CD4-positive, alpha-beta memory T cell (primary cell): Measurements from ENCODE around the gene COL16A1. TPM values are rescaled to one million over a fixed set of nuclear protein-coding genes. Genes with fewer than 3 reads are reported as not detected.

Source experiments
- CTCF ChIA-PET: fragments of 350-600 bp; sonication (Branson Sonifier 250); formaldehyde crosslinking; loops from one replicate; lab custom pipeline; 2021; ENCODE audit warnings: inconsistent platforms; ENCODE audit not compliant: partially characterized antibody; lab: Charles Lee
- POLR2A ChIA-PET: fragments of 350-600 bp; sonication (Branson Sonifier 250); formaldehyde crosslinking; loops from one replicate; lab custom pipeline; 2021; ENCODE audit not compliant: partially characterized antibody; lab: Charles Lee
- DNase-seq, 5 donors: peaks; one replicate each; pipeline versions ENCODE4 v3.0.0 to v3.0.0-alpha.2; 2020 to 2022; ENCODE audit warnings: mixed read lengths in 1 of 5
- H3K27ac ChIP-seq: one replicate; pipeline ENCODE4 v1.7.0; 2013; ENCODE audit warnings: low read depth, low read length
- H3K27me3 ChIP-seq: 2 replicates; pipeline ENCODE4 v1.7.0; 2013; ENCODE audit warnings: mild to moderate bottlenecking, low read length, moderate library complexity; ENCODE audit not compliant: insufficient read depth
- H3K36me3 ChIP-seq: 2 replicates; pipeline ENCODE4 v1.7.0; 2013; ENCODE audit warnings: mild to moderate bottlenecking, low read length, moderate library complexity; ENCODE audit not compliant: insufficient read depth
- H3K4me1 ChIP-seq: 2 replicates; pipeline ENCODE4 v1.7.0; 2013; ENCODE audit warnings: mild to moderate bottlenecking, low read length, moderate library complexity; ENCODE audit not compliant: insufficient read depth
- H3K4me3 ChIP-seq, 2 donors: one replicate each; pipeline ENCODE4 v1.7.0; 2013; ENCODE audit warnings: low read length in 2 of 2, mild to moderate bottlenecking in 1 of 2
- H3K9me3 ChIP-seq, 2 donors: one replicate each; pipeline ENCODE4 v1.7.0; 2013; ENCODE audit warnings: low read length in 2 of 2, control low read depth in 1 of 2; ENCODE audit not compliant: control insufficient read depth in 1 of 2
- H3K27ac Mint-ChIP-seq, 7 donors: one replicate each; pipeline ENCODE4 v1.8.0; 2020 to 2021; ENCODE audit warnings: mixed read lengths in 7 of 7, mild to moderate bottlenecking in 6 of 7, inconsistent platforms in 3 of 7, moderate library complexity in 3 of 7
- H3K27me3 Mint-ChIP-seq, 2 donors: one replicate each; pipeline ENCODE4 v1.8.0; 2020 to 2021; ENCODE audit warnings: mixed read lengths in 2 of 2
- H3K36me3 Mint-ChIP-seq, 2 donors: one replicate each; pipeline ENCODE4 v1.8.0; 2020 to 2021; ENCODE audit warnings: mixed read lengths in 2 of 2, inconsistent platforms in 1 of 2, mild to moderate bottlenecking in 1 of 2
- H3K4me1 Mint-ChIP-seq, 4 donors: one replicate each; pipeline ENCODE4 v1.8.0; 2020 to 2021; ENCODE audit warnings: mixed read lengths in 4 of 4, mild to moderate bottlenecking in 1 of 4
- H3K4me3 Mint-ChIP-seq, 8 donors: one replicate each; pipeline ENCODE4 v1.8.0; 2020 to 2021; ENCODE audit warnings: mixed read lengths in 8 of 8, mild to moderate bottlenecking in 7 of 8, moderate library complexity in 6 of 8, inconsistent platforms in 3 of 8
- H3K9me3 Mint-ChIP-seq, 8 donors: one replicate each; pipeline ENCODE4 v1.8.0; 2020 to 2021; ENCODE audit warnings: mixed read lengths in 8 of 8, mild to moderate bottlenecking in 5 of 8, inconsistent platforms in 3 of 8, moderate library complexity in 1 of 8
- intact Hi-C: fragments of 100-400 bp; cut with micrococcal nuclease; formaldehyde crosslinking; loops from one replicate; pipeline ENCODE4 v1.15.1; 2023
- polyA plus RNA-seq, 2 donors: library from polyadenylated mRNA; unstranded; fragments of 300-500 nt; fragmentation: Illumina TruSeq; gene quantifications; one replicate each; pipeline ENCODE4 v1.2.3, GENCODE V29; 2021
- total RNA-seq, 2 experiments: library from RNA; stranded (reverse); gene quantifications; one replicate each; pipeline ENCODE4 v1.2.3, GENCODE V29; 2021

The COL16A1 gene
- total and polyA plus RNA-seq, 4 experiments from 2014 or later, result not detected

GRCh38 chr1:31648190-31648589 lies 55.6 kb downstream of the COL16A1 start:
- POLR2A ChIA-PET, result no interaction called here
- Histone ChIP-seq H3K27ac (no peak overlapping the region), H3K36me3 (no peaks in the 10 kb centered on the region), H3K27me3 (no peaks in the 10 kb centered on the region), H3K4me3 (no peak overlapping the region), H3K9me3 (no peaks in the 10 kb centered on the region), H3K4me1 (peaks cover 20% of the 10 kb centered on the region)
- Mint-ChIP-seq H3K27me3 (no peaks in the 10 kb centered on the region), H3K4me1 (peaks cover 23 to 43% (median 30%) of the 10 kb centered on the region in 4 donors), H3K36me3 (peaks cover 0 to 11% of the 10 kb centered on the region in 2 donors), H3K9me3 (peaks cover 0 to 9% (median 0%) of the 10 kb centered on the region in 8 donors), H3K4me3 (no peak overlapping the region), H3K27ac (peak overlapping the region in 1 of 7 donors; percentile 38)
- CTCF ChIA-PET, result interaction anchor here (0.7 kb wide), 1 partner anchor 607 kb away, joined by 3 read pairs; no protein-coding TSS in a partner anchor
- no peak for DNase-seq
- intact Hi-C loops, result loop anchor here (10.0 kb wide), 1 partner anchor 1007 kb away; the partner anchor contains the start of genes RBBP4 and ZBTB8OS

GRCh38 chr1:31647106-31647505 lies 56.7 kb downstream of the COL16A1 start:
- peaks cover 30% of the 10 kb centered on the region for H3K4me1 ChIP-seq
- H3K27ac ChIP-seq, result no peak overlapping the region
- H3K27me3 Mint-ChIP-seq, result no peaks in the 10 kb centered on the region
- peak overlapping the region in 5 of 8 donors; percentile 6 to 48 (median 23) for H3K4me3 Mint-ChIP-seq
- H3K36me3 ChIP-seq, result no peaks in the 10 kb centered on the region
- peak overlapping the region in 5 of 7 donors; percentile 23 to 98 (median 53) for H3K27ac Mint-ChIP-seq
- peak in 1 of 5 donors; percentile 2 for DNase-seq
- peaks cover 23 to 43% (median 32%) of the 10 kb centered on the region in 4 donors for H3K4me1 Mint-ChIP-seq
- peaks cover 0 to 9% (median 0%) of the 10 kb centered on the region in 8 donors for H3K9me3 Mint-ChIP-seq
- ChIA-PET CTCF (no interaction called here), POLR2A (interaction anchor here (0.6 kb wide), 1 partner anchor 113 kb away, joined by 3 read pairs; no protein-coding TSS in a partner anchor)
- no peak overlapping the region for H3K4me3 ChIP-seq
- intact Hi-C loops, result loop anchor here (10.0 kb wide), 1 partner anchor 1008 kb away; the partner anchor contains the start of genes RBBP4 and ZBTB8OS
- H3K9me3 ChIP-seq, result no peaks in the 10 kb centered on the region
- H3K36me3 Mint-ChIP-seq, result peaks cover 0 to 11% of the 10 kb centered on the region in 2 donors
- no peaks in the 10 kb centered on the region for H3K27me3 ChIP-seq

- H3K27me3 Mint-ChIP-seq, result no peaks in the 10 kb centered on the region
- Histone ChIP-seq H3K4me1 (peaks cover 30% of the 10 kb centered on the region), H3K27ac (no peak overlapping the region), H3K36me3 (no peaks in the 10 kb centered on the region), H3K9me3 (no peaks in the 10 kb centered on the region), H3K4me3 (no peak overlapping the region), H3K27me3 (no peaks in the 10 kb centered on the region)
- H3K4me1 Mint-ChIP-seq, result peaks cover 23 to 43% (median 32%) of the 10 kb centered on the region in 4 donors
- POLR2A ChIA-PET, result no interaction called here
- peaks cover 0 to 9% (median 0%) of the 10 kb centered on the region in 8 donors for H3K9me3 Mint-ChIP-seq
- no peak for DNase-seq
- peak overlapping the region; percentile 97 to 100 (median 100) for H3K4me3 Mint-ChIP-seq
- H3K36me3 Mint-ChIP-seq, result peaks cover 0 to 11% of the 10 kb centered on the region in 2 donors
- CTCF ChIA-PET, result interaction anchor here (0.7 kb wide), 1 partner anchor 143 kb away, joined by 3 read pairs; no protein-coding TSS in a partner anchor
- intact Hi-C loops, result loop anchor here (10.0 kb wide), 1 partner anchor 1008 kb away; the partner anchor contains the start of genes RBBP4 and ZBTB8OS
- H3K27ac Mint-ChIP-seq, result peak overlapping the region; percentile 98 to 100 (median 100)
Measured at GRCh38 chr1:31646259-31646960, 57.4 kb downstream of the COL16A1 start.

- no peak for DNase-seq
- no peaks in the 10 kb centered on the region for H3K27me3 ChIP-seq
- peaks cover 23 to 43% (median 32%) of the 10 kb centered on the region in 4 donors for H3K4me1 Mint-ChIP-seq
- ChIA-PET POLR2A (interaction anchor here (0.7 to 2.8 kb wide), 14 partner anchors 9 to 1006 kb away, joined by 3 to 14 read pairs (median 4); partner anchors contain the start of genes BSDC1, KHDRBS1, KPNA6 and PTP4A2), CTCF (interaction anchor here (0.8 to 3.2 kb wide), 5 partner anchors 12 to 463 kb away, joined by 3 to 13 read pairs (median 3); partner anchors contain the start of gene KPNA6)
- peaks cover 0 to 9% (median 0%) of the 10 kb centered on the region in 8 donors for H3K9me3 Mint-ChIP-seq
- H3K4me3 Mint-ChIP-seq, result peak overlapping the region; percentile 97 to 100 (median 100)
- no peaks in the 10 kb centered on the region for H3K27me3 Mint-ChIP-seq
- peak overlapping the region; percentile 99 for H3K27ac ChIP-seq
- intact Hi-C loops, result loop anchor here (10.0 kb wide), 1 partner anchor 1010 kb away; the partner anchor contains the start of genes RBBP4 and ZBTB8OS
- no peaks in the 10 kb centered on the region for H3K9me3 ChIP-seq
- peaks cover 36% of the 10 kb centered on the region for H3K4me1 ChIP-seq
- H3K4me3 ChIP-seq, result peak overlapping the region; percentile 72 to 74
- peaks cover 0 to 11% of the 10 kb centered on the region in 2 donors for H3K36me3 Mint-ChIP-seq
- H3K36me3 ChIP-seq, result no peaks in the 10 kb centered on the region
- H3K27ac Mint-ChIP-seq, result peak overlapping the region; percentile 98 to 100 (median 100)
Measured at GRCh38 chr1:31645274-31645568, 58.6 kb downstream of the COL16A1 start.

GRCh38 chr1:31644560-31645273 lies 59.1 kb downstream of the COL16A1 start, which contains the start of gene PEF1:
PEF1 (minus strand) TSS chr1:31644876; CDS start chr1:31644864, 12 bp downstream.
- H3K4me1 Mint-ChIP-seq, result peaks cover 23 to 43% (median 32%) of the 10 kb centered on the region in 4 donors
- H3K27ac ChIP-seq, result peak within 1 kb of the TSS; percentile 99
- peak within 1 kb of the TSS; percentile 97 to 100 (median 100) for H3K4me3 Mint-ChIP-seq
- H3K4me3 ChIP-seq, result peak within 1 kb of the TSS; percentile 72 to 74
- ChIA-PET CTCF (interaction anchor here (0.8 to 3.2 kb wide), 5 partner anchors 12 to 463 kb away, joined by 3 to 13 read pairs (median 3); partner anchors contain the start of gene KPNA6), POLR2A (interaction anchor here (0.7 to 2.8 kb wide), 14 partner anchors 10 to 1006 kb away, joined by 3 to 14 read pairs (median 4); partner anchors contain the start of genes BSDC1, KHDRBS1, KPNA6 and PTP4A2)
- no peaks in the 10 kb centered on the region for H3K27me3 ChIP-seq
- H3K27me3 Mint-ChIP-seq, result no peaks in the 10 kb centered on the region
- peak within 1 kb of the TSS; percentile 98 to 100 (median 100) for H3K27ac Mint-ChIP-seq
- H3K9me3 ChIP-seq, result no peaks in the 10 kb centered on the region
- peaks cover 41% of the 10 kb centered on the region for H3K4me1 ChIP-seq
- peak; percentile 99 to 100 (median 99) for DNase-seq
- no peaks in the 10 kb centered on the region for H3K36me3 ChIP-seq
- peaks cover 0 to 11% of the 10 kb centered on the region in 2 donors for H3K36me3 Mint-ChIP-seq
- H3K9me3 Mint-ChIP-seq, result peaks cover 0 to 9% (median 0%) of the 10 kb centered on the region in 8 donors
- intact Hi-C loops, result loop anchor here (1.0 to 10.0 kb wide), 2 partner anchors 145 to 1010 kb away; partner anchors contain the start of genes RBBP4 and ZBTB8OS

- peak overlapping the region; percentile 97 to 100 (median 100) for H3K4me3 Mint-ChIP-seq
- ChIA-PET POLR2A (interaction anchor here (1.2 to 2.8 kb wide), 6 partner anchors 145 to 464 kb away, joined by 3 to 14 read pairs (median 6); partner anchors contain the start of genes KHDRBS1, KPNA6, PTP4A2 and TMEM39B), CTCF (interaction anchor here (1.2 to 3.2 kb wide), 2 partner anchors 145 to 464 kb away, joined by 3 to 13 read pairs; partner anchors contain the start of gene KPNA6)
- peaks cover 0 to 9% (median 0%) of the 10 kb centered on the region in 8 donors for H3K9me3 Mint-ChIP-seq
- peaks cover 0 to 12% of the 10 kb centered on the region in 2 donors for H3K36me3 Mint-ChIP-seq
- Histone ChIP-seq H3K27me3 (no peaks in the 10 kb centered on the region), H3K36me3 (no peaks in the 10 kb centered on the region), H3K9me3 (no peaks in the 10 kb centered on the region), H3K4me1 (peaks cover 48% of the 10 kb centered on the region), H3K4me3 (peak overlapping the region; percentile 72 to 74), H3K27ac (peak overlapping the region; percentile 99)
- peak overlapping the region; percentile 98 to 100 (median 100) for H3K27ac Mint-ChIP-seq
- intact Hi-C loops, result loop anchor here (1.0 to 10.0 kb wide), 2 partner anchors 145 to 1011 kb away; partner anchors contain the start of genes RBBP4 and ZBTB8OS
- no peaks in the 10 kb centered on the region for H3K27me3 Mint-ChIP-seq
- DNase-seq, result peak in 1 of 5 donors; percentile 15
- peaks cover 23 to 43% (median 33%) of the 10 kb centered on the region in 4 donors for H3K4me1 Mint-ChIP-seq
Measured at GRCh38 chr1:31643976-31644559, 59.7 kb downstream of the COL16A1 start.
